ENCODE results near the gene CHRM1.
A peak's percentile ranks its signal among the peaks of the same experiment; 100 is the strongest.

CHRM1 gene

GRCh38 chr11:62919476-62919875 is 1.7 kb downstream of the CHRM1 start:
- Histone ChIP-seq H3K9ac (ENCODE audit: low read length in 5 of 5) (no peak overlapping the region), H3K4me3 (ENCODE audit: low read depth in 1 of 5, low read length in 5 of 5) (no peak overlapping the region), H3K36me3 (ENCODE audit: control insufficient read depth in 5 of 5, insufficient read depth in 5 of 5, low read length in 5 of 5) (no peaks in the 10 kb centered on the region), H3K27me3 (ENCODE audit: control insufficient read depth in 5 of 5, insufficient read depth in 4 of 5, low read length in 5 of 5) (peaks cover 23 to 37% (median 31%) of the 10 kb centered on the region in 5 donors), H3K27ac (ENCODE audit: low read depth, low read length) (no peak overlapping the region), H3K9me3 (ENCODE audit: control insufficient read depth in 5 of 5, low read length in 5 of 5) (no peaks in the 10 kb centered on the region), H3K4me1 (ENCODE audit: control insufficient read depth in 5 of 5, insufficient read depth in 5 of 5, low read length in 5 of 5) (peaks cover 0 to 17% (median 10%) of the 10 kb centered on the region in 5 donors)

GRCh38 chr11:62918531-62918930 is 2.6 kb downstream of the CHRM1 start:
- no peaks in the 10 kb centered on the region for H3K36me3 ChIP-seq (ENCODE audit: control insufficient read depth in 5 of 5, insufficient read depth in 5 of 5, low read length in 5 of 5)
- H3K27me3 ChIP-seq (ENCODE audit: control insufficient read depth in 5 of 5, insufficient read depth in 4 of 5, low read length in 5 of 5): peaks cover 18 to 30% (median 26%) of the 10 kb centered on the region in 5 donors
- no peaks in the 10 kb centered on the region for H3K9me3 ChIP-seq (ENCODE audit: control insufficient read depth in 5 of 5, low read length in 5 of 5)
- no peak overlapping the region for H3K27ac ChIP-seq (ENCODE audit: low read depth, low read length)
- no peak overlapping the region for H3K9ac ChIP-seq (ENCODE audit: low read length in 5 of 5)
- peaks cover 0 to 11% (median 3%) of the 10 kb centered on the region in 5 donors for H3K4me1 ChIP-seq (ENCODE audit: control insufficient read depth in 5 of 5, insufficient read depth in 5 of 5, low read length in 5 of 5)
- no peak overlapping the region for H3K4me3 ChIP-seq (ENCODE audit: low read depth in 1 of 5, low read length in 5 of 5)

GRCh38 chr11:62917906-62918502 is 3.2 kb downstream of the CHRM1 start:
- H3K36me3 ChIP-seq (ENCODE audit: control insufficient read depth in 5 of 5, insufficient read depth in 5 of 5, low read length in 5 of 5): no peaks in the 10 kb centered on the region
- H3K4me1 ChIP-seq (ENCODE audit: control insufficient read depth in 5 of 5, insufficient read depth in 5 of 5, low read length in 5 of 5): peaks cover 0 to 5% (median 0%) of the 10 kb centered on the region in 5 donors
- no peaks in the 10 kb centered on the region for H3K9me3 ChIP-seq (ENCODE audit: control insufficient read depth in 5 of 5, low read length in 5 of 5)
- peaks cover 14 to 25% (median 21%) of the 10 kb centered on the region in 5 donors for H3K27me3 ChIP-seq (ENCODE audit: control insufficient read depth in 5 of 5, insufficient read depth in 4 of 5, low read length in 5 of 5)
- H3K9ac ChIP-seq (ENCODE audit: low read length in 5 of 5): no peak overlapping the region
- H3K27ac ChIP-seq (ENCODE audit: low read depth, low read length): no peak overlapping the region
- no peak overlapping the region for H3K4me3 ChIP-seq (ENCODE audit: low read depth in 1 of 5, low read length in 5 of 5)

GRCh38 chr11:62914416-62914815 is 6.7 kb downstream of the CHRM1 start:
- H3K27ac ChIP-seq (ENCODE audit: low read depth, low read length): no peak overlapping the region

GRCh38 chr11:62912268-62912667 is 8.9 kb downstream of the CHRM1 start:
- H3K27me3 ChIP-seq (ENCODE audit: control insufficient read depth in 5 of 5, insufficient read depth in 4 of 5, low read length in 5 of 5): no peaks in the 10 kb centered on the region
- H3K4me1 ChIP-seq (ENCODE audit: control insufficient read depth in 5 of 5, insufficient read depth in 5 of 5, low read length in 5 of 5): peaks cover 7 to 23% (median 19%) of the 10 kb centered on the region in 5 donors
- H3K27ac ChIP-seq (ENCODE audit: low read depth, low read length): no peak overlapping the region

More at GRCh38 chr11:62914416-62914815, 6.7 kb downstream of the CHRM1 start:
- no peaks in the 10 kb centered on the region for H3K36me3 ChIP-seq (ENCODE audit: control insufficient read depth in 5 of 5, insufficient read depth in 5 of 5, low read length in 5 of 5)
- peaks cover 0 to under 1% (median 0%) of the 10 kb centered on the region in 5 donors for H3K27me3 ChIP-seq (ENCODE audit: control insufficient read depth in 5 of 5, insufficient read depth in 4 of 5, low read length in 5 of 5)
- H3K9me3 ChIP-seq (ENCODE audit: control insufficient read depth in 5 of 5, low read length in 5 of 5): no peaks in the 10 kb centered on the region
- H3K4me3 ChIP-seq (ENCODE audit: low read depth in 1 of 5, low read length in 5 of 5): no peak overlapping the region
- H3K4me1 ChIP-seq (ENCODE audit: control insufficient read depth in 5 of 5, insufficient read depth in 5 of 5, low read length in 5 of 5): peaks cover 1 to 11% (median 9%) of the 10 kb centered on the region in 5 donors
- no peak overlapping the region for H3K9ac ChIP-seq (ENCODE audit: low read length in 5 of 5)

GRCh38 chr11:62911137-62912130 is 9.7 kb downstream of the CHRM1 start:
- Histone ChIP-seq H3K27me3 (ENCODE audit: control insufficient read depth in 5 of 5, insufficient read depth in 4 of 5, low read length in 5 of 5) (no peaks in the 10 kb centered on the region), H3K9me3 (ENCODE audit: control insufficient read depth in 5 of 5, low read length in 5 of 5) (no peaks in the 10 kb centered on the region), H3K36me3 (ENCODE audit: control insufficient read depth in 5 of 5, insufficient read depth in 5 of 5, low read length in 5 of 5) (no peaks in the 10 kb centered on the region), H3K27ac (ENCODE audit: low read depth, low read length) (no peak overlapping the region), H3K9ac (ENCODE audit: low read length in 5 of 5) (no peak overlapping the region), H3K4me3 (ENCODE audit: low read depth in 1 of 5, low read length in 5 of 5) (no peak overlapping the region), H3K4me1 (ENCODE audit: control insufficient read depth in 5 of 5, insufficient read depth in 5 of 5, low read length in 5 of 5) (peaks cover 9 to 26% (median 23%) of the 10 kb centered on the region in 5 donors)

More at GRCh38 chr11:62912268-62912667, 8.9 kb downstream of the CHRM1 start:
- Histone ChIP-seq H3K9me3 (ENCODE audit: control insufficient read depth in 5 of 5, low read length in 5 of 5) (no peaks in the 10 kb centered on the region), H3K9ac (ENCODE audit: low read length in 5 of 5) (no peak overlapping the region), H3K36me3 (ENCODE audit: control insufficient read depth in 5 of 5, insufficient read depth in 5 of 5, low read length in 5 of 5) (no peaks in the 10 kb centered on the region), H3K4me3 (ENCODE audit: low read depth in 1 of 5, low read length in 5 of 5) (no peak overlapping the region)

GRCh38 chr11:62910141-62910882 is 10.9 kb downstream of the CHRM1 start:
- Histone ChIP-seq H3K4me3 (ENCODE audit: low read depth in 1 of 5, low read length in 5 of 5) (no peak overlapping the region), H3K9me3 (ENCODE audit: control insufficient read depth in 5 of 5, low read length in 5 of 5) (no peaks in the 10 kb centered on the region), H3K9ac (ENCODE audit: low read length in 5 of 5) (no peak overlapping the region), H3K4me1 (ENCODE audit: control insufficient read depth in 5 of 5, insufficient read depth in 5 of 5, low read length in 5 of 5) (peaks cover 12 to 31% (median 23%) of the 10 kb centered on the region in 5 donors), H3K27me3 (ENCODE audit: control insufficient read depth in 5 of 5, insufficient read depth in 4 of 5, low read length in 5 of 5) (no peaks in the 10 kb centered on the region), H3K27ac (ENCODE audit: low read depth, low read length) (no peak overlapping the region), H3K36me3 (ENCODE audit: control insufficient read depth in 5 of 5, insufficient read depth in 5 of 5, low read length in 5 of 5) (no peaks in the 10 kb centered on the region)

- Histone ChIP-seq H3K9ac (ENCODE audit: low read length in 5 of 5) (peak overlapping the region in 2 of 5 donors; percentile 39 to 59), H3K4me3 (ENCODE audit: low read depth in 1 of 5, low read length in 5 of 5) (no peak overlapping the region), H3K27ac (ENCODE audit: low read depth, low read length) (peak overlapping the region; percentile 50), H3K27me3 (ENCODE audit: control insufficient read depth in 5 of 5, insufficient read depth in 4 of 5, low read length in 5 of 5) (no peaks in the 10 kb centered on the region), H3K36me3 (ENCODE audit: control insufficient read depth in 5 of 5, insufficient read depth in 5 of 5, low read length in 5 of 5) (no peaks in the 10 kb centered on the region), H3K4me1 (ENCODE audit: control insufficient read depth in 5 of 5, insufficient read depth in 5 of 5, low read length in 5 of 5) (peaks cover 12 to 31% (median 23%) of the 10 kb centered on the region in 5 donors), H3K9me3 (ENCODE audit: control insufficient read depth in 5 of 5, low read length in 5 of 5) (no peaks in the 10 kb centered on the region)
Measured at GRCh38 chr11:62909107-62909894, 11.9 kb downstream of the CHRM1 start.

GRCh38 chr11:62908468-62909072 is 12.6 kb downstream of the CHRM1 start:
- H3K4me1 ChIP-seq (ENCODE audit: control insufficient read depth in 5 of 5, insufficient read depth in 5 of 5, low read length in 5 of 5): peaks cover 12 to 31% (median 23%) of the 10 kb centered on the region in 5 donors
- H3K4me3 ChIP-seq (ENCODE audit: low read depth in 1 of 5, low read length in 5 of 5): no peak overlapping the region
- H3K27me3 ChIP-seq (ENCODE audit: control insufficient read depth in 5 of 5, insufficient read depth in 4 of 5, low read length in 5 of 5): no peaks in the 10 kb centered on the region
- H3K27ac ChIP-seq (ENCODE audit: low read depth, low read length): no peak overlapping the region
- H3K9me3 ChIP-seq (ENCODE audit: control insufficient read depth in 5 of 5, low read length in 5 of 5): no peaks in the 10 kb centered on the region
- H3K9ac ChIP-seq (ENCODE audit: low read length in 5 of 5): peak overlapping the region in 1 of 5 donors; percentile 59
- no peaks in the 10 kb centered on the region for H3K36me3 ChIP-seq (ENCODE audit: control insufficient read depth in 5 of 5, insufficient read depth in 5 of 5, low read length in 5 of 5)

Measured in subcutaneous abdominal adipose tissue (tissue), 5 donors.